IPS-NIHi11 (cell line): ENCODE measurements around the gene SPSB2.
"Not testable (repeated sequence)": the region's sequence is repeated elsewhere in the genome, so short reads cannot be mapped to it uniquely, and the experiment has no call there.

Experiments used
- DNase-seq: peaks from one replicate; pipeline ENCODE4 v3.0.0; 2012; ENCODE audit warnings: mixed read lengths, low spot score

The SPSB2 gene, protein sequence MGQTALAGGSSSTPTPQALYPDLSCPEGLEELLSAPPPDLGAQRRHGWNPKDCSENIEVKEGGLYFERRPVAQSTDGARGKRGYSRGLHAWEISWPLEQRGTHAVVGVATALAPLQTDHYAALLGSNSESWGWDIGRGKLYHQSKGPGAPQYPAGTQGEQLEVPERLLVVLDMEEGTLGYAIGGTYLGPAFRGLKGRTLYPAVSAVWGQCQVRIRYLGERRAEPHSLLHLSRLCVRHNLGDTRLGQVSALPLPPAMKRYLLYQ

DNA sequence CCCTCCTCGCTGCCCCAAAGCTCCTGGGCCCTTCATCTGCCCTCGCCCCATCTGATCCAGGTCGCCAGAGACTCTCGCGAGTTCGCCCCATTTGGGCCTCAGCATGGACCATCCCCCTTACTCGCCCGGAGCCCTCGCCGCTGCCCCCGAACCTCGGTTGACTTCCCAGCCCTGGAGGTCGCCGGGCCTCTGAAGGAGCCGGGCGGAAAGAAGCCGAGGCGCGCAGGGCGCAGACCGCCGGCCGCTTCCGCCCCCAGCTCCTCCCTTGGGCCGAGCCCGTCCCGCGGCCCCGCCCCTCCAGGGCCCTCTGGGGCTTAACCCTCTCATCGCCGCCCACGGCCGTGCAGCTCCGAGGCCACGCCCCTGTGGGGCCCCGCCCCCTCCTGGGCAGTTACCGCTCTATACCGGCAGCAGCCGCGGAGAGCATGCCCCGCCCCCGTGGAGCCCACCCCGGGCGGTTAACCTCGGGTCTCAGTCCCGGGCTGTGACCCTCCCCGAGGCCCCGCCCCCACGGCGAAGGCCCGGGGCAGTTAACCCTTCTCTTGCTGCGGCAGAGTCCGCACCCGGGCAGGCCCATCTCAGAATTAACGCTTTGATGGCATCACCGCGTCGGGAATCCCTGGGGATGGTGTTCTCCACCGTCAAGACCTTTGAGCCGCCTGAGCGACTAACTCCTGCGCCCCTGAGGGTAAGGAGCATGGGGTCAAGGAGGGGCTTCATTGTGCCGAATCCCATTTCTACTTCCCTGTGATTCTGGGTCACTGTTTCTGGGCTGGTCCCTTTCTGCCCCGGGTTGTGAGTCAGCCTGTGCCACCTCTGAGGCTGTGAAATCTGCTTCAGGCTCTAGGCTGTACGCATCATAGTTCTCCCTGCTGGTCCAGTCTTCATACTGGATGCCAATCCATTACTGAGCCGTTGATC, at the start of gene SPSB2:
TSS of gene SPSB2 (minus strand) at position 210 of the 921 bp plus-strand sequence. CDS start 402 bp downstream, outside the sequence.
- DNase-seq, result peak; percentile 95

DNA sequence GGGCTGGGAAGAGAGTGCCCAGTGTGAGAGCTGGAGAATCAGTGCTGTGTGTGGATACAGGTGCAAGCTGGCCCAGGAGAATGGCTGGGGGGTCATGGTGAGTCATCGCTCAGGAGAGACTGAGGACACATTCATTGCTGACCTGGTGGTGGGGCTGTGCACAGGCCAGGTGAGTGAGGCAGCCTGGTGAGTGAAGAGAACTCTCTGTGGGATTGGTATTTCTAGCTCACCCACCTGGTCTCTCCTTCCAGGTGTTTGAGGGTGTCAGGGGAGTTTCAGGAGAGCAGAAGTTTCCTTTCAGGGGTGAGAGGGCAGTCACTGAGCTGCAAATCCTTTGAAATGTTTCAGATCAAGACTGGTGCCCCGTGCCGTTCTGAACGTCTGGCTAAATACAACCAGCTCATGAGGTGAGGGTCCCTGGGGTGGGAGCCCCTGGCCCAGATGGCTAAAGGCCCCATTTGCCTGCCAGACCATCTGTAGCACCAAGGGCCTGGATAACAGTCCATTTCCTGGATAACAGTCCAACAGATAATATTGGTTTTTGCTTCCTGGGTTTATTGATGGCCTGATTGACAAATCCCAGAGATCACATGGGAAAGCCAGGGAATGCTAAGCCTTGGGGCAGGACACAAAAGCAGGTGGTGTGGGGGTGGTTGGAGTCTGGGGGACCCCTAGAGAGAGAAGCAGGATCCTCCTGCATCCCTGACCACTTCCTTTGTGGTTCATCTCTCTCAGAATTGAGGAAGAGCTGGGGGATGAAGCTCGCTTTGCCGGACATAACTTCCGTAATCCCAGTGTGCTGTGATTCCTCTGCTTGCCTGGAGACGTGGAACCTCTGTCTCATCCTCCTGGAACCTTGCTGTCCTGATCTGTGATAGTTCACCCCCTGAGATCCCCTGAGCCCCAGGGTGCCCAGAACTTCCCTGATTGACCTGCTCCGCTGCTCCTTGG, 49.2 kb upstream of the SPSB2 start:
- DNase-seq, result no peak

DNA sequence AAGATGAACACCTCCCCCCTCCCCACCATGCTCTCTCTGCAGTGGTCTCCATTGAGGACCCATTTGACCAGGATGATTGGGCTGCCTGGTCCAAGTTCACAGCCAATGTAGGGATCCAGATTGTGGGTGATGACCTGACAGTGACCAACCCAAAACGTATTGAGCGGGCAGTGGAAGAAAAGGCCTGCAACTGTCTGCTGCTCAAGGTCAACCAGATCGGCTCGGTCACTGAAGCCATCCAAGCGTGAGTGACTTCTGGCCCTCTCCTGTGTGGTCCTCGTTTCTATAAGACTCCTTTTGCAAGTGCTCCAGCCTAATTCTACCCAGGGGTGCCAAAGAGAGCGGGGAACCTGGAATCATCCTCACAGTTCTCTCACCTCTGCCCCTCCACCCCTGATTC, 48.4 kb upstream of the SPSB2 start:
- no peak for DNase-seq

DNA sequence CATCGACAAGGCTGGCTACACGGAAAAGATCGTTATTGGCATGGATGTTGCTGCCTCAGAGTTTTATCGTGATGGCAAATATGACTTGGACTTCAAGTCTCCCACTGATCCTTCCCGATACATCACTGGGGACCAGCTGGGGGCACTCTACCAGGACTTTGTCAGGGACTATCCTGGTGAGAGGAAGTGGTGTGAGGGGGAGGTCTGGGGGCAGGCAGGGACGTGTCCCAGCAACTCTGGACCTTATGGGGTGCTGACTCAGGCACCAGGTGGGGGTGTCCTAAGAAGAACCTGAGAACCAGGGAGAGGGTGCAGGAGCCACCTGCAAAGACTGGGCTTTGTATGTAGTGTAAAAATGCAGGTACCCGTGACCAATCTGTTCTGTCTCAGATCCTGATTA, 46.5 kb upstream of the SPSB2 start:
- no peak for DNase-seq

DNA sequence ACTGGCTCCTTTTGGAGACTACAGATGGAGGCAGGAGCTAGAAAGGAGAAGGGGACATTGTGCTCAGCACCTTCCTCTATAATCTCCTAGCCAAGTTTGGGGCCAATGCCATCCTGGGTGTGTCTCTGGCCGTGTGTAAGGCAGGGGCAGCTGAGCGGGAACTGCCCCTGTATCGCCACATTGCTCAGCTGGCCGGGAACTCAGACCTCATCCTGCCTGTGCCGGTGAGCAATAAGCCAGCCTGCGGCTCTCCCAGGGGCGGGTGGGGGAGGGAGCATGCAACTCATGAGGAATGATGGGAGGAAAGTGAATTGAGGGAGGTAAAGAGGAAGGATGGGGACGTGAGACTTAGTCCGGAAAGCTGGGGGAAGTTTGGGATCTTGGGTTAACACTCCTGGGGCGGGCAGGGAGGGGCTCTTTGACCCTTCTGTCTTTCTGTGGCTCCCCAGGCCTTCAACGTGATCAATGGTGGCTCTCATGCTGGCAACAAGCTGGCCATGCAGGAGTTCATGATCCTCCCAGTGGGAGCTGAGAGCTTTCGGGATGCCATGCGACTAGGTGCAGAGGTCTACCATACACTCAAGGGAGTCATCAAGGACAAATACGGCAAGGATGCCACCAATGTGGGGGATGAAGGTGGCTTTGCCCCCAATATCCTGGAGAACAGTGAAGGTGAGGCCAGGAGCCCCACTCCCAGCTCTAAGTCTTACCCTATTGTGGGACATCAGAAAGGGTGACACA, 44.6 kb upstream of the SPSB2 start:
- no peak for DNase-seq

DNA sequence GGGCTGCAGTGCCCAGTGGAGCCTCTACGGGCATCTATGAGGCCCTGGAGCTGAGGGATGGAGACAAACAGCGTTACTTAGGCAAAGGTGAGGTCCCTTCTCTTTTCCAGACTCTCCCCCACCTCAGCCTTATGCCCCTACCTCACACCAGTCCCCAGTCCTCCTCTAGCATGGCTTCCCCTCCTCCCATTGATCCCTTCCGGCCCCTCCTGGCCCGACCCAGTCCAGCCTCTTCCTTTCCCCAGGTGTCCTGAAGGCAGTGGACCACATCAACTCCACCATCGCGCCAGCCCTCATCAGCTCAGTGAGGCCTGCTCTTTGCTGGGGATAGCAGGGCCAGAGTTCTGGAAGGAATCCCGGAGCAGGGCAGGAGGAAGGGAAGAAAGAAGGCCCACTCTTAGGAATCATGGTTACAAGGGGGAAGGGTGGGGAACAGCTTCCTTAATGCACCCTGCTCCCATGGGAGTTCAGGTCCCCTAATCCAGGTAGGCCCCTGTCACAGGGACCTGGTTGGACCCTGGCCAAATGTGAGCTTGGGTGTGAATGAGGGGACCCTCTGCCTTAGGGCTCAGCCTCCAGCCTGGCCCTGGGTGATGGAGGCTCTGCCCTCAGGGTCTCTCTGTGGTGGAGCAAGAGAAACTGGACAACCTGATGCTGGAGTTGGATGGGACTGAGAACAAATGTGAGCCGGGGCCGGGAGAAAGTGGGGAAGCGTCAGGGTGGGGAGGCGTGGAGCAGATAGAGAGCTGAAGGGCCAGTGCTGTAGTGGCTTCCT, 43.5 kb upstream of the SPSB2 start:
- no peak for DNase-seq

DNA sequence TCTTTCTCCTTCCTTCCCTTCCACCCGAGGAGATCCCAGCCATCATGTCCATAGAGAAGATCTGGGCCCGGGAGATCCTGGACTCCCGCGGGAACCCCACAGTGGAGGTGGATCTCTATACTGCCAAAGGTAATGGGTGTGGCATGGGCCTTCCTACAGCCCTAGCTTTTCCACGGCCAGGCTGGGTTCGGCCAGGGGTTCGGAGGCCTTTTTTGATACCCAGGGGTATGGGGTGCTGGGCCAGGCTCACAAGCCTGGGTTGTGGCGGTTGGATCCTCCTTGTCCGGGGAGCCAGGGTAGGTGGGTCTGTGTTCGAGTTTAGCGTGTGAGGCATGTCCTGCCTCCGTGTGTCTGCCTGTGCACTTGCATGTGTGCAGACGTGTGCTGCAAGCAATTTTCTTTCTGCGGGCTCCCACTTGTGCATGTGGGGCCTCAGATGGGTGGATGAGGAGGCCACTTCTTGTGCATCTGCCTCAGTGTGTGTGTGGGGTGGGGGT, 42.7 kb upstream of the SPSB2 start:
- no peak for DNase-seq

DNA sequence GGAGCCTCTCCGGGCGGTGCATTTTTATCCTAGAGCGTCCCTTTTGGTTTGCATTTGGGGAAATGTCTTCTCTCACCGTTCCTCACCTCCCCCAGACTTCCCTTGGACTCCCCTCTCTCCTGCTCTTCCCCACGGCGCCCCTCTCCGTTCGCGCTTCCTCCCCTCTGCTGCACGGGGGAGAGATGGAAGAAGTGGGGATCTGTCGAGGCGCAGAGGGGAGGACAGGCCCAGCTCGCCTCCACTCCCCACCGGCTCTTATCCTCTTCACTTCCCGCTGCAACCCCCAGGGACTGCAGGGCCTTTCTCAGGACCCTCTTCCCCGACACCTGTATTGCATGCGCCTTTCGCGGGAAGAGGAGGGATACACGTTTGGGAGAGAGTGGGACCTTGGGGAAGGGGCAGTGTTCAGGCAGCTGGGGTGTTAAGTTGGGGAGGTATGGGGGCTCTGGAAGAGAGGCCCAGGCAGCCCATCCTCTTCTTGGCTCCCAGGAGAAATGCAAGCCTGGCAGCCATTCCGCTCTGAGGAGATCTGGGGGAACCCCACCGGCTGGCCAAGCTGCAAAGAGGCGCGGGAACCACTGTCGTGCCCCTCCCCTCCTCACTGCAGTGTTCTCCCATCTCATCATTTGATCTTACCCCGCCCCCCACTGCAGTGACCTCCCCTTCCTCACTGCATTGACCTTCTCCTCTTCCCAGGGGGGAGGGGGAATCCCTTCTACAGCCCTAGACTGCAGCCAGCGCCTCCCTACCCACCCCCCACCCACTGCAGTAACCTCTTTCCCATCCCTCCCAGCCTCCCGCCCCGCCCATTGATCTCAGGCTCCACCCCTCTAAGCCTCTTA, 42.1 kb upstream of the SPSB2 start:
- peak; percentile 80 for DNase-seq

DNA sequence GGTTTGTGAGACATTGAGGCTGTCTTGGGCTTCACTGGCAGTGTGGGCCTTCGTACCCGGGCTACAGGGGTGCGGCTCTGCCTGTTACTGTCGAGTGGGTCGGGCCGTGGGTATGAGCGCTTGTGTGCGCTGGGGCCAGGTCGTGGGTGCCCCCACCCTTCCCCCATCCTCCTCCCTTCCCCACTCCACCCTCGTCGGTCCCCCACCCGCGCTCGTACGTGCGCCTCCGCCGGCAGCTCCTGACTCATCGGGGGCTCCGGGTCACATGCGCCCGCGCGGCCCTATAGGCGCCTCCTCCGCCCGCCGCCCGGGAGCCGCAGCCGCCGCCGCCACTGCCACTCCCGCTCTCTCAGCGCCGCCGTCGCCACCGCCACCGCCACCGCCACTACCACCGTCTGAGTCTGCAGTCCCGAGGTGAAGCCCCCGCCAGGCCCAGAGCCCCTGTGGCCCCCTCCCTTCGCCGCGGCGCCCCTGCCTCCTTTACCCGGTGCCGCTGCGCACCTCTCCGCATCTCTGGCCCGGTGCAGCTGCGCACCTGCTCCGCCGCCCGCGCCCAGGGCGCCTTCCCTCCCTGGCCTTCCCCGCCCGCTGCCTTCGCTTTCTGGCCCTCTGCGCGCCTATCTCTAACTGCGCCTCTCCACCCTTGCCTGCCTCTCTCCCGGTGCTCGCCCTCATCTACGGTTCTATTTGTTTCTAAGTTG, 41.3 kb upstream of the SPSB2 start, which contains the start of gene ENO2:
TSS of gene ENO2 (plus strand) at position 335 of the 701 bp plus-strand sequence. CDS start 1,253 bp downstream, outside the sequence.
- peak; percentile 78 for DNase-seq

DNA sequence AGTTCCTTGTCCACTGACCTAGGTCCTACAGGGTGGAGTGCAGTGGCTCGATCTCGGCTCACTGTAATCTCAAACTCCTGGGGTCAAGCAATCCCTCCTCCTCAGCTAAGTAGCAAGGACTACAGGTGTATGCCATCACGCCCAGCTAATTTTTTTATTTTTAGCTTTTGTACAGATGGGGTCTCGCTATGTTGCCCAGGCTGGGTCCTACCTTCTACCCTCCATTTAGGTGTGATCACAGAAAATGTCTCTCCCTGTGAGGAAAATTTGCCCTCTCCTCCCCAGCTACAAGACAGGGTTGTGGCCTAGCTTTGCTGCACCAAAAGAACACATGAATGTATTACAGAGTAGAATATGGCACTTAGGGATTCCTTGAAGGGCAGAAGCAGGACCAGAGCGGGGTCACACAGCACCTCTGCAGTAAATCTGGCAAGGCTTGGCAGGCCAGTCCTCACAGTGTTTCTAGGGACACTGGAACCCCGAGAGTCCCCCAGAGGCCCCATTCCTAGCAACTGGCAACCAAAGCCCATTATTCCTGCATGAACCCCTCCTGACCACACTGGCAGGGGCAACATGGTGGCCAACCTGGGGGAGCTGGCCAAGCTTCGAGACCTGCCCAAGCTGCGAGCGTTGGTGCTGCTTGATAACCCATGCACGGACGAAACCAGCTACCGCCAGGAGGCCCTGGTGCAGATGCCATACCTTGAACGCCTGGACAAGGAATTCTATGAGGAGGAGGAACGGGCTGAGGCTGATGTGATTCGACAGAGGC, 39.2 kb upstream of the SPSB2 start:
- DNase-seq, result no peak

DNA sequence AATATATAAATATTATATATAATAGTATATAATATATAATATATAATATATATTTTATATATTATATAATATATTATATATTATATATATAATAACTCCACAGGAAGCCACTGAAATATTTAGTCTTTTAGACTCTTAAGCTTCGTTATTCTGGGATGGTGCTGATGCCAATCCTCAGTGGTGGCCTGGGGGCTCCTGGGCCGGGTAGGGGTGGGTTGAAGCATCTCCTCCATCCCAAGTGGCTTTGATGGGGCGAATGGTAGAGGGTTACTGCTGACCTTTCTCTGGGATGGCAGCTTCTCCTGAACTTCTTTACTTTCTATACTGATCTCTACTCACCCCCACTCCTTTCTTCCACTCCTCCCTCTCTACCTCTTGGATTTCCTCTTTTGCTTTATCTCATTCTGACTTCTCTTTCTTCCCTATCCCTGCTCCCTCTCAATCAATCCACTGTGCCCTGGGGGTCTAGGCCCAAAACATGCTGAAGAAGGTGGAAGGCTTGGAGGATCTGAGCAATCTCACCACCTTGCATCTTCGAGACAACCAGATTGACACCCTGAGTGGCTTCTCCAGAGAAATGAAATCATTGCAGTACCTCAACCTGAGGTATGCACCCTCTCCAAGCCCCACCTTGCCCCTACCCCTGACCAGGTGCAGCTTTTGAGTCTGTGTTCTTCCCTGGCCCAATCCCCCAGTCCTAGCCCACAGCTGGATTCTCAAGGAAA, 36.5 kb upstream of the SPSB2 start:
- DNase-seq, result no peak

DNA sequence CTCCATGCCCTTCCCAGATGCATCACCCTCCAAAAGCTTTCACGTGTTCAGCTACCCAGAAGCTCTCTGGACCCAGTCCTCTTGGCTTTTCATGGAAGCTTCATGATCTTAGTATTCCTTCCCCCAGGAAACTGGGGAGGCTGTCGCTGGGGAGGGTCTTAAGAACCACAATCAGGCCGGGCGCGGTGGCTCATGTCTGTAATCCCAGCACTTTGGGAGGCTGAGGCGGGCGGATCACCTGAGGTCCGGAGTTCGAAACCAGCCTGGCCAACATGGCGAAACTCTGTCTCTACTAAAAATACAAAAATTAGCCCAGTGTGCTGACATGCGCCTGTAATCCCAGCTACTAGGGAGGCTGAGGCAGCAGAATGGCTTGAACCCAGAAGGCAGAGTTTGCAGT, 35.0 kb upstream of the SPSB2 start:
- DNase-seq, result not testable (repeated sequence)

DNA sequence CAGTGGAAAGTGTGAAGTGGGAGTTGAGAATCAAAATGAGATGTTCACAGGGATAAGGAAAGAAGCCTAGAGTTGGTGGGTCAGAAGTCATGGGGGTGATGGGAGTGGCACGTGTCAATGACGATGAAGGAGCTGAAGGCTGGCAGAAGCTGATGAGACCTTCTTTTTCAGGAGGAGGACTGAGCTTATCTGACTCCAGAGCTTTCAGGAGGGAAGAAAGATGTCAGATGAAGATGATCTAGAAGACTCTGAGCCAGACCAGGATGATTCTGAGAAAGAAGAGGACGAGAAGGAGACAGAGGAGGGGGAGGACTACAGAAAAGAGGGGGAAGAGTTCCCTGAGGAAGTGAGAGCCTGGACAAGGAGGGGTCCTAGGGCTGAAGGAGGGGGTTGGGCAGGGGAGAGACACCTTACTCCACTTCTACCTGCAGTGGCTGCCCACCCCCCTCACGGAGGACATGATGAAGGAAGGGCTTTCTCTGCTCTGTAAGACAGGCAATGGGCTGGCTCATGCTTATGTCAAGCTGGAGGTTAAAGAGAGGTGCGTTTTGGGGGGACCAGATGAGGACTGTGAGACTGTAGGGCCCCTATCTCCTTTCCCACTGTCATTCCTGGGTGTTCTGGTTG, 32.4 kb upstream of the SPSB2 start:
- DNase-seq, result no peak

DNA sequence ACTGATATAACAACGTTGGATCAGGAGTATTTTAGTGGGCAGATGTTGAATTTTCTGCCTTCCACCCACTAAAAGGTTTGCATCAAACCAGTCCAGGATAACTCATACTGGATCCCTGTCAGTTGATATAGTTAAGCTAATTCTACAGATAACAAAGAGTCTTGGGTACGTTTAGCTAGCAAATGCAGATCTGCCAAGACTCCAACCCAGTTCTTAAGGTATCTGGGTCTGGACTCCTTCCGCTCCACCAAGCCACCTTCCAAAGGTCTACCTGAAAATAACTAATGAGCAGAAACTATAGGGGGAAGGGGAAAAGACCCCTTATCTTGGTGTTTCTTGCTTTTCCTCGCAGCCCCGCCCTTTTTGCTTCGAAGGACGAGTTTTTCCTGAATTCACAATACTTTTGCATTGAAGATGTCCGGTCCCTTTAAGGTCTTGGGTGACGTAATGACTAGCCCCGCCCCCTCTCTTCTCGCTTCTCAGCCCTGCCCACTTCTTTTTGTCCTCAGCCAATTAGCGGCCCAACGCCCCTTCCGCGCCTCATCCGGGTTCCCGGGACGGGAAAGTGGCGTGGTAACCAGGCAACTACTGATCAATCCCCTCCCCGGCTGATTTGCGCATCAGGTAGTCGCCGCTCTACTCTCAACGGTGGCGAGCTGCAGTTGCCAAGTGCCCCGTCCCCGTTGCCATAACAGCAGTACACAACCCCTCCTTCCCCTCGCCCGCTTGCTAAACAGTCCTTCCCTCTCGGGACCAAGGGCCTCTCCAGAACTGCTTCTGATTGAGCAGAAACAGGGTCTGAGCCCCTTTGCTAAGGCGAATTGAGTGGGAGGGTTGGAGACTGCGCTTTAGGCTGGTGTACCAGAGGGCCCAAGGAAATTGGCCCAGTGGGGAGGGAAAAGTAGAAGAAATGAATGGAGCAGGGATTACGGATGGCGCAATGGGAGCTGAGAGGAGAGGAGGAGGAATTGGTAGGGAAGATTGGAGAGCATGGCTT, 31.5 kb upstream of the SPSB2 start, which contains the start of gene LRRC23:
TSS of gene LRRC23 (plus strand) at position 543 of the 997 bp plus-strand sequence. CDS start 812 bp downstream, outside the sequence.
- DNase-seq, result peak; percentile 98

DNA sequence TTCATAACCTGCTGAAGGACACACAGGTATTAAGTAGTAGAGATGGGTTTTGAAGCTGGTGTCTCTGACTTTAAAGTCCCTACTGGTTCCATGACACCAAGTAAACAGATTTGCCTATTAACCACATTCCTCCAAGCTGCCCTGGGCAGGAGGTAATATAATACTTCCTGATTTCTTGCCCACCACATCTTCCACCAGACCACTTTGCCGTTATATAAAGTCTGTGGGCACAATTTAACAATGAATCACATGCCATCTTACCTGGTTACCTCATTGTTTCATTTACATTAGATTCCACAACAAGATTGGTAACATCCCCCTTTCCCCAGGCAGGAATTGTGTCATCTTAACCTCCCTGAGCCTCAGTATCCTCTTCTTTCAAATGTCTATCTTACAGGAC, 30.6 kb upstream of the SPSB2 start:
- DNase-seq, result no peak
